ENCODE results near the gene CAMTA1.

DNA sequence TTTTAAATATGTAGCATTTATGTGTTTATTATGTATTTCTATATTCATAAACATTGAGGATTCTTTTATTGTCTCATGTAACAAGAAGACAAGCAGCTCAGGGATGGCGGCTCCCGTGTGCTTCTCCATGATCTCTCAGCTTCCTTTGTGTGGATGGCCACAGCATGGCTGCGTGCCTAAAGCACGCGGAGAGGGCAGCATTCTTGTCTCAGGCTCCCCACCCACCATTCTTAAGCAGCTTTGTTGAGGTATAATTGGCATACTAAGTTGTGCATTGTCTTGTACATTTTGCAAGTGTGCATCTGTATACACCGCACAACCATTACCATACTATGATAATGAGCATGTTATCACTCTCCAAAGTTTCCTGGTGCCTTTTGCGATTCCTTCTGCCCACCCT is 81.6 kb downstream of the CAMTA1 start:
- TF ChIP-seq, protein P1, sequence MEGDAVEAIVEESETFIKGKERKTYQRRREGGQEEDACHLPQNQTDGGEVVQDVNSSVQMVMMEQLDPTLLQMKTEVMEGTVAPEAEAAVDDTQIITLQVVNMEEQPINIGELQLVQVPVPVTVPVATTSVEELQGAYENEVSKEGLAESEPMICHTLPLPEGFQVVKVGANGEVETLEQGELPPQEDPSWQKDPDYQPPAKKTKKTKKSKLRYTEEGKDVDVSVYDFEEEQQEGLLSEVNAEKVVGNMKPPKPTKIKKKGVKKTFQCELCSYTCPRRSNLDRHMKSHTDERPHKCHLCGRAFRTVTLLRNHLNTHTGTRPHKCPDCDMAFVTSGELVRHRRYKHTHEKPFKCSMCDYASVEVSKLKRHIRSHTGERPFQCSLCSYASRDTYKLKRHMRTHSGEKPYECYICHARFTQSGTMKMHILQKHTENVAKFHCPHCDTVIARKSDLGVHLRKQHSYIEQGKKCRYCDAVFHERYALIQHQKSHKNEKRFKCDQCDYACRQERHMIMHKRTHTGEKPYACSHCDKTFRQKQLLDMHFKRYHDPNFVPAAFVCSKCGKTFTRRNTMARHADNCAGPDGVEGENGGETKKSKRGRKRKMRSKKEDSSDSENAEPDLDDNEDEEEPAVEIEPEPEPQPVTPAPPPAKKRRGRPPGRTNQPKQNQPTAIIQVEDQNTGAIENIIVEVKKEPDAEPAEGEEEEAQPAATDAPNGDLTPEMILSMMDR (optimal IDR thresholded peaks at IDR 0.05 in 1 of 3, IDR thresholded peaks at IDR 0.05 in 1 of 3, conservative IDR thresholded peaks at IDR 0.05 in 1 of 3; ENCODE audit: extremely low read depth in 1 of 3, insufficient read depth in 2 of 3, low read length in 3 of 3) = no peak
- no peak for TF ChIP-seq EZH2 (IDR thresholded peaks at IDR 0.05; ENCODE audit: low read length)

Measured in keratinocyte (primary cell).